Neural cell (in vitro differentiated cells): ENCODE data around the gene RYR2.

ENCODE experiments used
- EP300 ChIP-seq: fragments of 450-650 bp; conservative IDR thresholded peaks from 2 replicates; pipeline ENCODE4 v1.6.1; 2014; ENCODE audit warnings: antibody characterized with exemption, mild to moderate bottlenecking, moderate library complexity; ENCODE audit not compliant: poor library complexity, severe bottlenecking
- EZH2 ChIP-seq: fragments of 200-600, 300-800 bp; shearing (Covaris generic), sonication (generic); IDR thresholded peaks from 2 replicates; pipeline ENCODE4 v1.6.1; 2014; ENCODE audit warnings: antibody characterized with exemption, low read length, borderline replicate concordance, mild to moderate bottlenecking; ENCODE audit not compliant: insufficient read depth, poor library complexity, severe bottlenecking
- POLR2AphosphoS5 ChIP-seq: IDR thresholded peaks from 2 replicates; pipeline ENCODE4 v1.6.1; 2012
- RAD21 ChIP-seq: fragments of 450-650 bp; conservative IDR thresholded peaks from 2 replicates; pipeline ENCODE4 v1.6.1; 2014; ENCODE audit warnings: antibody characterized with exemption, mild to moderate bottlenecking, moderate library complexity
- SMC3 ChIP-seq: fragments of 450-650 bp; conservative IDR thresholded peaks from 2 replicates; pipeline ENCODE4 v1.6.1; 2014; ENCODE audit warnings: antibody characterized with exemption, mild to moderate bottlenecking, moderate library complexity; ENCODE audit not compliant: poor library complexity
- TAF1 ChIP-seq: IDR thresholded peaks from 2 replicates; pipeline ENCODE4 v1.6.1; 2012; ENCODE audit warnings: low read depth
- TF ChIP-seq, protein P1 (sequence below): fragments of 450-650 bp; IDR thresholded peaks from 2 replicates; pipeline ENCODE4 v1.5.1; 2014; ENCODE audit warnings: antibody characterized with exemption, mild to moderate bottlenecking, moderate library complexity; ENCODE audit not compliant: poor library complexity, severe bottlenecking

DNA sequence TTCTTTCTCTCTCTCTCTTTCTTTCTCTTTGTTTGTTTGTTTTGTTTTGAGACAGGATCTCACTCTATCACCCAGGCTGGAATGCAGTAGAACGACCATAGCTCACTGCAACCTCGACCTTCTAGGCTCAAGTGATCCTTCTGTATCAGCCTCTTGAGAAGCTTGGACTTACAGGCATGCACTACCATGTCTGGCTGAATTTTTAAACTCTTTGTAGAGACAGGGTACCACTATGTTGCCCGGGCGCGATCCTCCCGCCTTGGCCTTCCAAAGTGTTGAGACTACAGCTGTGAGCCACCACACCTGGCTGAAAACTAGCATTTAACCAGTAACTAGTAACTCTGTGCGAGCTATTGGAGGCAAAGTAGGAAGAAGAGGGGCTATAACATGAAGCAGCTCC, 523.3 kb downstream of the RYR2 start:
- no peak for TF ChIP-seq EZH2
- TF ChIP-seq POLR2AphosphoS5: no peak
- TF ChIP-seq, protein P1, sequence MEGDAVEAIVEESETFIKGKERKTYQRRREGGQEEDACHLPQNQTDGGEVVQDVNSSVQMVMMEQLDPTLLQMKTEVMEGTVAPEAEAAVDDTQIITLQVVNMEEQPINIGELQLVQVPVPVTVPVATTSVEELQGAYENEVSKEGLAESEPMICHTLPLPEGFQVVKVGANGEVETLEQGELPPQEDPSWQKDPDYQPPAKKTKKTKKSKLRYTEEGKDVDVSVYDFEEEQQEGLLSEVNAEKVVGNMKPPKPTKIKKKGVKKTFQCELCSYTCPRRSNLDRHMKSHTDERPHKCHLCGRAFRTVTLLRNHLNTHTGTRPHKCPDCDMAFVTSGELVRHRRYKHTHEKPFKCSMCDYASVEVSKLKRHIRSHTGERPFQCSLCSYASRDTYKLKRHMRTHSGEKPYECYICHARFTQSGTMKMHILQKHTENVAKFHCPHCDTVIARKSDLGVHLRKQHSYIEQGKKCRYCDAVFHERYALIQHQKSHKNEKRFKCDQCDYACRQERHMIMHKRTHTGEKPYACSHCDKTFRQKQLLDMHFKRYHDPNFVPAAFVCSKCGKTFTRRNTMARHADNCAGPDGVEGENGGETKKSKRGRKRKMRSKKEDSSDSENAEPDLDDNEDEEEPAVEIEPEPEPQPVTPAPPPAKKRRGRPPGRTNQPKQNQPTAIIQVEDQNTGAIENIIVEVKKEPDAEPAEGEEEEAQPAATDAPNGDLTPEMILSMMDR: no peak
- no peak for TF ChIP-seq RAD21
- no peak for TF ChIP-seq SMC3
- TF ChIP-seq EP300: no peak
- no peak for TF ChIP-seq TAF1
